SK-N-SH (cell line): ENCODE results near the gene SLC50A1. TPM values are rescaled to one million over a fixed set of nuclear protein-coding genes. Genes with fewer than 3 reads are reported as not detected.

Source experiments
- CTCF ChIA-PET: fragments of 300-600, 350-600 bp; formaldehyde crosslinking; extraction: SDS; loops from one replicate; lab custom pipeline; 2021; lab: Yijun Ruan, JAX
- POLR2A ChIA-PET: fragments of 350-600 bp; sonication (Branson Sonifier 250); formaldehyde crosslinking; extraction: SDS; loops from one replicate; lab custom pipeline; 2020; ENCODE audit warnings: antibody characterized with exemption, inconsistent platforms; lab: Yijun Ruan, JAX
- DNase-seq: peaks from one replicate; pipeline ENCODE4 v3.0.0; 2012
- H2AFZ ChIP-seq: fragments of 200-600 bp; sonication (generic); 2 replicates; pipeline ENCODE4 v1.8.1; 2016; ENCODE audit warnings: antibody characterized with exemption, mild to moderate bottlenecking, low read depth
- H3F3A ChIP-seq: fragments of 200-600 bp; sonication (generic); replicated peaks from 2 replicates; pipeline ENCODE3; 2016; ENCODE audit warnings: antibody characterized with exemption, mild to moderate bottlenecking; ENCODE audit not compliant: insufficient read depth
- H3K27ac ChIP-seq, 2 experiments: fragments of 200-500 bp in 1 of 2; fragments of 200-600 bp in 1 of 2; sonication (Bioruptor generic) in 1 of 2; sonication (generic), shearing (Covaris generic) in 1 of 2; 2 replicates each; pipeline versions ENCODE4 v1.5.1 to v1.6.1; 2014 to 2016; ENCODE audit warnings: low read depth in 2 of 2, inconsistent platforms in 1 of 2, low read length in 1 of 2, mild to moderate bottlenecking in 1 of 2, mixed read lengths in 1 of 2
- H3K27me3 ChIP-seq: fragments of 200-600 bp; sonication (generic), shearing (Covaris generic); 2 replicates; pipeline ENCODE4 v1.6.1; 2016; ENCODE audit warnings: mixed run types; ENCODE audit not compliant: insufficient read depth
- H3K36me3 ChIP-seq, 2 experiments: fragments of 200-500 bp in 1 of 2; fragments of 200-600 bp in 1 of 2; sonication (Bioruptor generic) in 1 of 2; sonication (generic) in 1 of 2; replicated peaks in 1 of 2; 2 replicates each; pipeline versions ENCODE3 to v1.5.1; 2014 to 2016; ENCODE audit warnings: low read length in 1 of 2, mild to moderate bottlenecking in 1 of 2; ENCODE audit not compliant: insufficient read depth in 2 of 2, control insufficient read depth in 1 of 2
- H3K4me1 ChIP-seq, 2 experiments: fragments of 200-500 bp in 1 of 2; fragments of 200-600 bp in 1 of 2; sonication (Bioruptor generic) in 1 of 2; sonication (generic), shearing (Covaris generic) in 1 of 2; 2 replicates each; pipeline versions ENCODE4 v1.5.1 to v1.6.1; 2014 to 2016; ENCODE audit warnings: low read depth in 1 of 2, low read length in 1 of 2, mixed run types in 1 of 2; ENCODE audit not compliant: insufficient read depth in 2 of 2, control insufficient read depth in 1 of 2
- H3K4me2 ChIP-seq: fragments of 200-600 bp; sonication (generic), shearing (Covaris generic); 2 replicates; pipeline ENCODE4 v1.6.1; 2017; ENCODE audit warnings: mixed run types
- H3K4me3 ChIP-seq, 2 experiments: fragments of 200-500 bp in 1 of 2; fragments of 200-600 bp in 1 of 2; sonication (Bioruptor generic) in 1 of 2; sonication (generic), shearing (Covaris generic) in 1 of 2; 2 replicates each; pipeline versions ENCODE4 v1.5.1 to v1.8.1; 2014 to 2016; ENCODE audit warnings: low read depth in 2 of 2, inconsistent platforms in 1 of 2, low read length in 1 of 2, mild to moderate bottlenecking in 1 of 2, mixed read lengths in 1 of 2, moderate library complexity in 1 of 2
- H3K79me2 ChIP-seq: fragments of 200-600 bp; sonication (generic); 2 replicates; pipeline ENCODE4 v1.8.1; 2017; ENCODE audit warnings: mild to moderate bottlenecking; ENCODE audit not compliant: insufficient read depth
- H3K9ac ChIP-seq: fragments of 200-600 bp; sonication (generic); 2 replicates; pipeline ENCODE4 v1.6.1; 2017; ENCODE audit warnings: mixed run types
- H3K9me2 ChIP-seq: fragments of 200-600 bp; sonication (generic); 2 replicates; pipeline ENCODE4 v1.6.1; 2017; ENCODE audit warnings: mixed run types
- H3K9me3 ChIP-seq: fragments of 200-600 bp; sonication (generic); 2 replicates; pipeline ENCODE4 v1.6.1; 2017; ENCODE audit warnings: mixed run types, mild to moderate bottlenecking, moderate library complexity
- H4K20me1 ChIP-seq: fragments of 200-600 bp; sonication (generic); 2 replicates; pipeline ENCODE4 v1.6.1; 2017; ENCODE audit warnings: mild to moderate bottlenecking, mixed run types; ENCODE audit not compliant: insufficient read depth
- EP300 ChIP-seq, 2 experiments: IDR thresholded peaks; 2 replicates each; pipeline versions ENCODE4 v1.4.0 to v1.6.1; 2012; ENCODE audit warnings: borderline replicate concordance in 1 of 2, low read depth in 1 of 2, low read length in 1 of 2
- EZH2phosphoT487 ChIP-seq: fragments of 200-600 bp; sonication (generic); IDR thresholded peaks from 2 replicates; pipeline ENCODE4 v1.6.1; 2017; ENCODE audit warnings: low read depth, mixed run types, mild to moderate bottlenecking, antibody characterized with exemption, moderate library complexity, borderline replicate concordance
- FOXM1 ChIP-seq: IDR thresholded peaks from 2 replicates; pipeline ENCODE4 v1.4.0; 2012; ENCODE audit warnings: low read depth, mild to moderate bottlenecking
- GATA2 ChIP-seq: sonication (generic); formaldehyde crosslinking; IDR thresholded peaks from 2 replicates; pipeline ENCODE4 v1.5.0; 2020; ENCODE audit warnings: mild to moderate bottlenecking, missing genetic modification reagents
- JUND ChIP-seq: IDR thresholded peaks from 2 replicates; pipeline ENCODE4 v1.4.0; 2012
- MAX ChIP-seq: IDR thresholded peaks from 2 replicates; pipeline ENCODE4 v1.4.0; 2012; ENCODE audit warnings: low read depth
- MXI1 ChIP-seq: IDR thresholded peaks from 2 replicates; pipeline ENCODE4 v1.6.1; 2012; ENCODE audit warnings: mild to moderate bottlenecking, low read depth, low read length, improper control_type of control experiment
- NFIC ChIP-seq: IDR thresholded peaks from 2 replicates; pipeline ENCODE4 v1.4.0; 2012; ENCODE audit warnings: borderline replicate concordance
- NRF1 ChIP-seq: IDR thresholded peaks from 2 replicates; pipeline ENCODE4 v1.6.1; 2012; ENCODE audit warnings: low read depth, mild to moderate bottlenecking, low read length
- RAD21 ChIP-seq: IDR thresholded peaks from 2 replicates; pipeline ENCODE4 v1.6.1; 2012; ENCODE audit warnings: mild to moderate bottlenecking, low read length
- RCOR1 ChIP-seq: fragments of 150-350 bp; IDR thresholded peaks from 2 replicates; pipeline ENCODE4 v1.6.1; 2017; ENCODE audit warnings: antibody characterized with exemption, low read length
- RXRA ChIP-seq: IDR thresholded peaks from 2 replicates; pipeline ENCODE4 v1.4.0; 2012; ENCODE audit warnings: low read depth, mild to moderate bottlenecking, borderline replicate concordance
- SIN3A ChIP-seq: IDR thresholded peaks from 2 replicates; pipeline ENCODE4 v1.6.1; 2012; ENCODE audit warnings: low read depth, mild to moderate bottlenecking, low read length, moderate library complexity, borderline replicate concordance
- SMC3 ChIP-seq: IDR thresholded peaks from 2 replicates; pipeline ENCODE4 v1.6.1; 2012; ENCODE audit warnings: low read depth, low read length, improper control_type of control experiment
- TAF1 ChIP-seq: IDR thresholded peaks from 2 replicates; pipeline ENCODE4 v1.6.1; 2012; ENCODE audit warnings: low read depth, mild to moderate bottlenecking, low read length, moderate library complexity, borderline replicate concordance
- TCF12 ChIP-seq: IDR thresholded peaks from 2 replicates; pipeline ENCODE4 v1.4.0; 2012
- TEAD4 ChIP-seq: IDR thresholded peaks from 2 replicates; pipeline ENCODE4 v1.4.0; 2012; ENCODE audit warnings: mild to moderate bottlenecking, borderline replicate concordance; ENCODE audit not compliant: insufficient read depth
- ZBTB33 ChIP-seq: IDR thresholded peaks from 2 replicates; pipeline ENCODE4 v1.4.0; 2012; ENCODE audit warnings: low read depth, borderline replicate concordance
- WGBS: methylation state at CpG from one replicate; pipeline ENCODE4 v1.1.6; 2017; ENCODE audit warnings: low lambda C conversion rate; 5-methylcytosine and 5-hydroxymethylcytosine counted together
- polyA plus RNA-seq, 3 experiments: library from polyadenylated mRNA; depleted of rRNA; stranded (reverse); fragments of >200 nt; gene quantifications; 2 replicates each; pipeline ENCODE4 v1.2.3, GENCODE V29; 2012

Gene SLC50A1
- polyA plus RNA-seq, 1 of the 3 experiments (the other 2 are of a cell fraction), result 58.4 TPM

GRCh38 chr1:155105604-155106011 lies 30.0 kb upstream of the SLC50A1 start:
- Histone ChIP-seq H3F3A (no peaks in the 10 kb centered on the region), H3K4me1 (no peaks in the 10 kb centered on the region), H3K9ac (no peak overlapping the region), H3K9me3 (no peaks in the 10 kb centered on the region), H4K20me1 (no peaks in the 10 kb centered on the region), H3K4me3 (no peak overlapping the region), H2AFZ (no peak overlapping the region), H3K36me3 (no peaks in the 10 kb centered on the region), H3K27me3 (no peaks in the 10 kb centered on the region; the same call in 1 of the 2 replicates), H3K79me2 (no peaks in the 10 kb centered on the region), H3K9me2 (no peaks in the 10 kb centered on the region), H3K4me2 (no peak overlapping the region), H3K27ac (no peak overlapping the region)
- no peak for TF ChIP-seq MXI1
- TF ChIP-seq EP300 (IDR thresholded peaks at IDR 0.05; ENCODE audit: borderline replicate concordance in 1 of 2, low read depth in 1 of 2, low read length in 1 of 2), result no peak
- CTCF ChIA-PET, result interaction anchor here (1.5 to 7.0 kb wide), 2 partner anchors 12 to 14 kb away, joined by 4 to 30 read pairs; no protein-coding TSS in a partner anchor
- POLR2A ChIA-PET, result no interaction called here
- DNase-seq, result no peak
- WGBS, result 78% methylated on average over 7 of the region's 7 CpGs

- no peak for DNase-seq
- WGBS, result 76% methylated on average over 6 of the region's 6 CpGs
- H3K4me2 ChIP-seq, result no peak overlapping the region
- no peaks in the 10 kb centered on the region for H3K4me1 ChIP-seq
- no peaks in the 10 kb centered on the region for H3F3A ChIP-seq
- no peaks in the 10 kb centered on the region for H3K9me2 ChIP-seq
- TF ChIP-seq NFIC (no peak), RAD21 (no peak), FOXM1 (no peak), RXRA (no peak), NRF1 (no peak), GATA2 (no peak)
- H2AFZ ChIP-seq, result no peak overlapping the region
- no peaks in the 10 kb centered on the region for H4K20me1 ChIP-seq
- H3K36me3 ChIP-seq, result no peaks in the 10 kb centered on the region
- ChIA-PET POLR2A (no interaction called here), CTCF (interaction anchor here (1.1 to 7.0 kb wide), 5 partner anchors 10 to 64 kb away, joined by 3 to 30 read pairs (median 6); no protein-coding TSS in a partner anchor)
- no peak overlapping the region for H3K9ac ChIP-seq
- no peaks in the 10 kb centered on the region for H3K79me2 ChIP-seq
- no peaks in the 10 kb centered on the region; the same call in 1 of the 2 replicates for H3K27me3 ChIP-seq
- H3K4me3 ChIP-seq, result no peak overlapping the region
- H3K9me3 ChIP-seq, result no peaks in the 10 kb centered on the region
- H3K27ac ChIP-seq, result no peak overlapping the region
Observed at GRCh38 chr1:155106862-155107261, 28.8 kb upstream of the SLC50A1 start.

GRCh38 chr1:155107309-155108264 lies 28.1 kb upstream of the SLC50A1 start:
- 53% methylated on average over 10 of the region's 12 CpGs for WGBS
- TF ChIP-seq TCF12, result no peak
- no peak for TF ChIP-seq ZBTB33
- no peak for TF ChIP-seq RXRA
- TF ChIP-seq MAX, result no peak
- TF ChIP-seq EZH2phosphoT487, result no peak
- TF ChIP-seq SMC3, result no peak
- TF ChIP-seq NFIC, result no peak
- TF ChIP-seq TEAD4, result no peak
- TF ChIP-seq TAF1, result no peak
- TF ChIP-seq JUND, result no peak
- no peak for TF ChIP-seq NRF1
- TF ChIP-seq GATA2, result no peak
- TF ChIP-seq SIN3A, result no peak
- no peak for TF ChIP-seq RCOR1

More at GRCh38 chr1:155107309-155108264, 28.1 kb upstream of the SLC50A1 start:
- Histone ChIP-seq H3K9me2 (no peaks in the 10 kb centered on the region), H3K27ac (no peak overlapping the region), H3F3A (no peaks in the 10 kb centered on the region), H3K9ac (no peak overlapping the region), H2AFZ (no peak overlapping the region), H3K4me1 (no peaks in the 10 kb centered on the region), H3K4me2 (no peak overlapping the region), H3K36me3 (no peaks in the 10 kb centered on the region), H3K4me3 (no peak overlapping the region), H4K20me1 (no peaks in the 10 kb centered on the region), H3K9me3 (no peaks in the 10 kb centered on the region), H3K79me2 (no peaks in the 10 kb centered on the region), H3K27me3 (no peaks in the 10 kb centered on the region; the same call in 1 of the 2 replicates)
- DNase-seq, result no peak
- ChIA-PET POLR2A (no interaction called here), CTCF (interaction anchor here (0.7 to 7.0 kb wide), 11 partner anchors 10 to 106 kb away, joined by 3 to 30 read pairs (median 4); no protein-coding TSS in a partner anchor)
